Omental fat pad (tissue), 4 donors: ENCODE data around the gene KCNA3. TPM values are rescaled to one million over a fixed set of nuclear protein-coding genes. Genes with fewer than 3 reads are reported as not detected.

ENCODE experiments used
- ATAC-seq: fragments of 150-250 bp; one replicate; pipeline ENCODE4 v1.9.1; 2016; ENCODE audit warnings: mild to moderate bottlenecking, moderate library complexity; ENCODE audit not compliant: low FRiP score
- DNase-seq: peaks from one replicate; pipeline ENCODE4 v3.0.0-alpha.2; 2019; ENCODE audit warnings: low spot score
- CTCF ChIP-seq, 3 donors: fragments of 450-650 bp; IDR thresholded peaks; one replicate each; pipeline ENCODE4 v1.5.1; 2016 to 2017; ENCODE audit warnings: antibody characterized with exemption in 3 of 3, mild to moderate bottlenecking in 3 of 3, moderate library complexity in 2 of 3
- total RNA-seq, 4 donors: library from RNA; depleted of rRNA; stranded (reverse); fragments of >200 nt; gene quantifications; one replicate each; pipeline ENCODE4 v1.1.0, GENCODE V29; 2016

The KCNA3 gene
- total RNA-seq, 4 donors from 2014 or later, result 1.2 to 5.3 (median 3.3) TPM

DNA sequence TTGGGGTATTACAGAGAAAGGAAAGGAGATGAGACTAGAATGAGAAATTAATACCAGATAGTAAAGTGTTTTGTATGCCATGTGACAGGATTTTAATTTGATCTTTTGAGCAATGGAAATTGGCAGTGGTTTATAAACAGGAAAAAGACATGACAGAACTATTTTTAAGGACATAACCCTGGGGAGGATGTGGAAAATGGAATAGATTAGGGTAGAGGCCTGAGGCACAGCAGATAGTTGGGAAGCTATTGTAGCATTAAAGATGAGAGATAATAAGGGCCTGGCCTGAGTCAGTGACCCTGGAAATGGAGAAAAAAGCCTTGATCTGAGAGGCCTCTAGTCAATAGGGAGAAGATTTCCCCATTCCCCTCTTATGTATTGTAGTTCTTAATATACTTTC lies 22.1 kb upstream of the KCNA3 start:
- no peak for ATAC-seq
- DNase-seq, result no peak
- TF ChIP-seq CTCF (IDR thresholded peaks at IDR 0.05), result no peak

DNA sequence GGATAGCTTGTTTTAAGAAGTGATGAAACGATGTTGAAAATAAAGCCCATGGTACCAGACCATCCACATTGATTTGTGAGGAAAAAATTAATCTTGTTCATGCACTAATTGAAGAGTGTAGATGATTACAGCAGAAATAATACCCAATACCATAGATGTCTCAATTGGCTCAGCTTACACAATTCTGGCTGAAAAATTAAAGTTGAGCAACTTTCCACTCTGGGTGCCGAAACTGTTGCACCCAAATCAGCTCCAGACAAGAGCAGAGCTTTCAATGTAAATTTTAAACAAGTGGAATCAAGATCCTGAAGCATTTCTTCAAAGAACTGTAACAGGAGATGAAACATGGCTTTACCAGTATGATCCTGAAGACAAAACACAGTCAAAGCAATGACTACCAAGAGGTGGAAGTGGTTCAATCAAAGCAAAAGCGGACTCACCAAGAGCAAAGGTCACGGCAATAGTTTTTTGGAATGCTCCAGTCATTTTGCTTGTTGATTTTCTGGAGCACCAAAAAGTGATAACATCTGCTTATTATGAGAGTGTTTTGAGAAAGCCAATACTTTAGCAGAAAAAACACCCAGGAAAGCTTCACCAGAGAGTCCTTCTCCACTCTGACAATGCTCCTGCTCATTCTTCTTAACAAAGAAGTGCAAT lies 16.1 kb upstream of the KCNA3 start:
- DNase-seq (no peak), ATAC-seq (no peak)
- no peak for TF ChIP-seq CTCF (IDR thresholded peaks at IDR 0.05)

DNA sequence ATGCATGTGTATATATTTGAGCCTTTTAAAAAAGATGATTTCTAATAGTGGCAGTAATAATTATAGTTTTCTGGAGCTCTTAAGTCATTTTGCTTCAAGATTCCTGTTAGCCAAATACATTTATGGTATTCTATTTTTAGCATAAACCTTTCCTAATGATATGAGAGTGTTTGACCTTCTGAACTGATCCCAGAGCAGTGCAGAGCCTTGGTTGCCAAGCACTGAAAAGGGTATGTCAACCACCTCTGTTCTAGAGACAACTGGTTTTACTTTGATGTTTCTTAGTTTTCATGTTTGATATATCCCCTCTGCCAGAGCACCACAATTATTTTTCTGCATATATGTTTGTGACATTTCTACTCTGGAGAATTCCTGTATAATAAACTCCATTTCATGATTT lies 15.1 kb upstream of the KCNA3 start:
- TF ChIP-seq CTCF (IDR thresholded peaks at IDR 0.05), result no peak
- ATAC-seq, result no peak
- DNase-seq, result no peak

- DNase-seq (no peak), ATAC-seq (no peak)
- no peak for TF ChIP-seq CTCF (IDR thresholded peaks at IDR 0.05)
Observed at GRCh38 chr1:110688514-110688913, 13.8 kb upstream of the KCNA3 start.

DNA sequence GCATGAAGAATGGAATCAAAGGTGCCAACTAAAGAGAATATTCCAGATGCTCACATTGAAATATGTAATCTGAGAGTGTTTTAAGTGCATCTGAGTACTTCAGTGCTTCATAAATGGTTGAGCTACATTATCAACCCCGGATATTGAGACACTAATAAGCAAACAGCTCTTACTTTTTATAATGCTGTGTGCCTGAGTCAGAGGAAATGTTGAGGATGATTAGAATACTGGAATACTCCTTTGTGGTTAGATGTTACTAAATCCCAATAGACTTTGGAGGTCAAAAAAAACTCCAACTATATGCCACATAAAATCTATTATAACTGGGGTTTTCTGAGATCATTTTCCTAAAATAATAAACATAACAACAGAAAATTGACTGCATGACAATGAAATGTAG lies 12.5 kb upstream of the KCNA3 start:
- no peak for TF ChIP-seq CTCF (IDR thresholded peaks at IDR 0.05)
- DNase-seq (no peak), ATAC-seq (no peak)

DNA sequence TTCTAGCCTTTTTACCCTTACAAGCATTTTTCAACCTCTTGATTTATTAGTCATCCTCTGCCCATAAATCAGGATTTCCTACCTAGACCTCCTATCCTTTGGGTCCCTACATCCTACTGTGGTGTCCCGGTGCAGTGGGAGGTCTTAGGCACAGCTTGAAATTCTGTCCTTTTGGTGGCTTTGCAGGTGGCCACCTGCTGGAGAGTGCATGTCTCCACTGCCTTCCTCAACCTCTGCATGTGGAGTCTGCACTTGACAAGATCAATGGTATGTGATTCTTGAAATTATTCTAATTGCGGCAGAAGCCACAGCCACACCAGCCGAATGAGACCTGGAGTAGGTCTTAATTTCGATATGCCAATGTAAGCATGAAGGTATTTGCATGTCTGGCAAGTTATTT lies 11.4 kb upstream of the KCNA3 start:
- no peak for TF ChIP-seq CTCF (IDR thresholded peaks at IDR 0.05)
- ATAC-seq (no peak), DNase-seq (no peak)

DNA sequence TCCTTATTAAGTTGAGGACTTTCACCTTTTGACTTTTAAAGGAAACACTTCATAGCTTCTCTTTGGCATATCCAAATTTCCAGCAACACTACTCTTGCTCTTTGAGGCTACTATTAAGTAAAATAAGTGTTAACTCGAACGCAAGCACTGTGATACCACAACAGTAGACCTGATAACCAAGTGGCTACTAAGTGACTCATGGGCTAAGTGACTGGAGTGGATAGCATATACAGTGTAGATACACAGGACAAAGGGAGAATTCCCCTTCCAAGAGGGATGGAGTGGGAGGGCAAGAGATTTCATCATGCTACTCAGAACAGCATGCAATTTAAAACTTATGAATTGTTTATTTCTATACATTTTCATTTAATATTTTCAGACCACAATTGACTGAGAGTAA lies 9.8 kb upstream of the KCNA3 start:
- no peak for DNase-seq
- no peak for TF ChIP-seq CTCF (IDR thresholded peaks at IDR 0.05)
- ATAC-seq, result no peak
